Measurements from ENCODE around the gene SNED1.

SNED1 gene

DNA sequence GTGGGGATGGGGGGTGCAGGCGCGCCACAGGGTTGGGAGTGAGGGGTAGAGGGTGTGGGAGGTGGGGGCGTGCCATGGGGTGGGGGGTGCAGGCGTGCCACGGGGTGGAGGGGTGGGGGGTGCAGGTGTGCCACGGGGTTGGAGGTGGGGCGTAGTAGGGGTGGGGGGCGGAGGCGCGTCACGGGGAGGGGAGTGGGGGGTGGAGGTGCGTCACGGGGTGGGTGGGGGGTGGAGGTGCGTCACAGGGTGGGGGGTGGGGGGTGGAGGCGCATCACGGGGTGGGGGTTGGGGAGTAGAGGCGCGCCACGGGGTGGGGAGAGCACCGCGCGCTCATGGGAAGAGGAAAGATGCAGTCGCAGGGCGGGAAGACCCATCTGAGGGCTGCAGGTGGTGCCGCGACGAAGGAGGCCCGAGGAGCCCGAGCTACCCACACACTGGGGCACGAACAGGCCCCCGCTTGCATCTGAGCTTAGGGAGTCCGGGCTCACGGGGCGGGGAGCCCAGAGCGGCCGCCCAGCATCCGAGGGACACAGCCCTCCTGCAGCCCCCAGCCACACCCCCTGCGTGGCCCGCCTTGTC lies 37.5 kb downstream of the SNED1 start:
- TF ChIP-seq, protein P1, sequence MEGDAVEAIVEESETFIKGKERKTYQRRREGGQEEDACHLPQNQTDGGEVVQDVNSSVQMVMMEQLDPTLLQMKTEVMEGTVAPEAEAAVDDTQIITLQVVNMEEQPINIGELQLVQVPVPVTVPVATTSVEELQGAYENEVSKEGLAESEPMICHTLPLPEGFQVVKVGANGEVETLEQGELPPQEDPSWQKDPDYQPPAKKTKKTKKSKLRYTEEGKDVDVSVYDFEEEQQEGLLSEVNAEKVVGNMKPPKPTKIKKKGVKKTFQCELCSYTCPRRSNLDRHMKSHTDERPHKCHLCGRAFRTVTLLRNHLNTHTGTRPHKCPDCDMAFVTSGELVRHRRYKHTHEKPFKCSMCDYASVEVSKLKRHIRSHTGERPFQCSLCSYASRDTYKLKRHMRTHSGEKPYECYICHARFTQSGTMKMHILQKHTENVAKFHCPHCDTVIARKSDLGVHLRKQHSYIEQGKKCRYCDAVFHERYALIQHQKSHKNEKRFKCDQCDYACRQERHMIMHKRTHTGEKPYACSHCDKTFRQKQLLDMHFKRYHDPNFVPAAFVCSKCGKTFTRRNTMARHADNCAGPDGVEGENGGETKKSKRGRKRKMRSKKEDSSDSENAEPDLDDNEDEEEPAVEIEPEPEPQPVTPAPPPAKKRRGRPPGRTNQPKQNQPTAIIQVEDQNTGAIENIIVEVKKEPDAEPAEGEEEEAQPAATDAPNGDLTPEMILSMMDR (IDR thresholded peaks at IDR 0.05): no peak
- H3K36me3 ChIP-seq (ENCODE audit: control insufficient read depth, insufficient read depth, low read length): no peaks in the 10 kb centered on the region
- H3K9me3 ChIP-seq (ENCODE audit: control insufficient read depth, low read length): no peaks in the 10 kb centered on the region
- peak overlapping the region; percentile 44 for H3K4me3 ChIP-seq (ENCODE audit: low read depth, low read length)
- peaks cover 9% of the 10 kb centered on the region for H3K4me1 ChIP-seq
- H3K4me2 ChIP-seq (ENCODE audit: low read length): peak overlapping the region; percentile 90
- H3K79me2 ChIP-seq: no peaks in the 10 kb centered on the region
- H3K27ac ChIP-seq: peak overlapping the region; percentile 39
- H3K27me3 ChIP-seq (ENCODE audit: control insufficient read depth, insufficient read depth, low read length): no peaks in the 10 kb centered on the region
- peak overlapping the region; percentile 75 for H2AFZ ChIP-seq
- no peak overlapping the region for H3K9ac ChIP-seq

DNA sequence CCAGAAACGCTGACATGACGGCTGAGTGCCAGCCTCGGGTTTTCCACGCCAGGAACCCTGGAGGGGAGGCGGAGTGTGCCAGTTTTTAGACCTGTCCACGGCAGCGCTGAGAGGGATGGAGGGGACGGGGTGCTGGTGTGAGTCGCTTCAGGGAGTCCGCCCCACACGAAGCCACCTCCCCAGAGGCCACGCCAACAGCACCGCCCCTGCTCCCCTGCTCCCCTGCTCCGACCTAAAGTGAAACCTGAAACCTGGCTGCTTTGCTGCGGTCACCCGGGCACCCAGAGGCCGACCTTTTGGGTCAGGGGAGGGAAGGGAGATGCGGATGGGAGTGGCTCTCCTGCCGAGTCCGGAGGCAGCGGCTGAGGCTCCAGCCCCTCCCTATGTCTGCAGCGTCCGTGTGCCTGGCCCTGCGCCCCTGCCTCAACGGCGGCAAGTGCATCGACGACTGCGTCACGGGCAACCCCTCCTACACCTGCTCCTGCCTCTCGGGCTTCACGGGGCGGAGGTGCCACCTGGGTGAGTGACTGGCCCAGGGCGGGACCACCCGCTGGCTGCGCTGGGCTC lies 38.1 kb downstream of the SNED1 start:
- H3K4me3 ChIP-seq (ENCODE audit: low read depth, low read length): peak overlapping the region; percentile 44
- no peaks in the 10 kb centered on the region for H3K36me3 ChIP-seq (ENCODE audit: control insufficient read depth, insufficient read depth, low read length)
- peak overlapping the region; percentile 90 for H3K4me2 ChIP-seq (ENCODE audit: low read length)
- no peaks in the 10 kb centered on the region for H3K79me2 ChIP-seq
- H2AFZ ChIP-seq: peak overlapping the region; percentile 75
- H3K27ac ChIP-seq: peak overlapping the region; percentile 39
- H3K4me1 ChIP-seq: peaks cover 9% of the 10 kb centered on the region
- TF ChIP-seq, protein P1 (IDR thresholded peaks at IDR 0.05): no peak
- H3K27me3 ChIP-seq (ENCODE audit: control insufficient read depth, insufficient read depth, low read length): no peaks in the 10 kb centered on the region
- H3K9ac ChIP-seq: no peak overlapping the region
- H3K9me3 ChIP-seq (ENCODE audit: control insufficient read depth, low read length): no peaks in the 10 kb centered on the region

DNA sequence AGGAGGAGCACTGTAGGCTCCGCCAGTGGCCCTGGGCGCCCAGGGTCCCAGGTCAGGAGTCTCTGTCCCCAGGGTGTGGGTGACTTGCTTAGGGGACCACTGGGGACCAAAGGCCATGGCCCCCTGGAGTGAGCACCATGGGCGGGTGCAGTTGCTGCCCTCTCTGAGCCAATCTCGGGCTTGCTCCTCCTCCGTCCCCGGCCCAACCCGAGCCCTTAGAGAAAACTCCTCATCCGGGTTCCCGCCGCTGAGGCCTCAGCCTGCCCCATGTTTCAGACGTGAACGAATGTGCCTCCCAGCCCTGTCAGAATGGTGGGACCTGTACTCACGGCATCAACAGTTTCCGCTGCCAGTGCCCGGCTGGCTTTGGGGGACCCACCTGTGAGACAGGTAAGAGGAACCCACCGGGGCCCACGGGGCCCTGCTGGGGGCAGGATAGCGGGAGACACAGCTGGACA lies 38.6 kb downstream of the SNED1 start:
- Histone ChIP-seq H3K4me1 (peaks cover 9% of the 10 kb centered on the region), H3K36me3 (ENCODE audit: control insufficient read depth, insufficient read depth, low read length) (no peaks in the 10 kb centered on the region), H3K27me3 (ENCODE audit: control insufficient read depth, insufficient read depth, low read length) (no peaks in the 10 kb centered on the region), H3K9ac (no peak overlapping the region), H3K27ac (peak overlapping the region; percentile 39), H3K79me2 (no peaks in the 10 kb centered on the region), H3K9me3 (ENCODE audit: control insufficient read depth, low read length) (no peaks in the 10 kb centered on the region), H3K4me2 (ENCODE audit: low read length) (peak overlapping the region; percentile 90), H3K4me3 (ENCODE audit: low read depth, low read length) (no peak overlapping the region), H2AFZ (peak overlapping the region; percentile 75)
- TF ChIP-seq, protein P1 (IDR thresholded peaks at IDR 0.05): no peak

DNA sequence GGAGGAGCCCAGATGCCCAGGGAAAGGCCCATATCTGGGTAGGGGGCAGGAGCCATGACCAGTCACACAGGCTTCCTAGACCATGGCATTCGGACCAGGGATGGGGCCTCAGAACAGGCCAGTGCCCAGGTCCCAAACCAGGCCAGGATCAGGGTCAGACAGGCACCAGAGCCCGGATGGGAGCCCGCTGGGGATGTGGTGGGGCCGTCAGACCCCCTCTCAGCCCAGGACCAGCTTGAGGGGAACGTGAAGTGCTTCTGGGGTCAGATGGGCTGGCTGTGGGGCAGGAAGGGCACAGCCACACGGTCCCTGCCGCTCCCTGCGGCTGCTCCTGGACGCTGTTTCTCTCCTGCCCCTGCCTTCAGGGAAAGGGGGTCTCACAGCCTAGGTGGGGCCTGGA lies 39.1 kb downstream of the SNED1 start:
- no peak overlapping the region for H3K4me3 ChIP-seq (ENCODE audit: low read depth, low read length)
- no peaks in the 10 kb centered on the region for H3K79me2 ChIP-seq
- H3K4me2 ChIP-seq (ENCODE audit: low read length): no peak overlapping the region
- H3K4me1 ChIP-seq: peaks cover 9% of the 10 kb centered on the region
- H3K9me3 ChIP-seq (ENCODE audit: control insufficient read depth, low read length): no peaks in the 10 kb centered on the region
- H3K27ac ChIP-seq: no peak overlapping the region
- TF ChIP-seq, protein P1 (IDR thresholded peaks at IDR 0.05): no peak
- no peaks in the 10 kb centered on the region for H3K36me3 ChIP-seq (ENCODE audit: control insufficient read depth, insufficient read depth, low read length)
- no peak overlapping the region for H3K9ac ChIP-seq
- H2AFZ ChIP-seq: no peak overlapping the region
- H3K27me3 ChIP-seq (ENCODE audit: control insufficient read depth, insufficient read depth, low read length): no peaks in the 10 kb centered on the region
